GM10248 (cell line): Measurements from ENCODE around the gene IGFBP4.

Experiments used
- CTCF ChIA-PET: fragments of 300-600 bp; sonication (Branson Sonifier 250); formaldehyde crosslinking; extraction: SDS; loops from one replicate; lab custom pipeline; 2021; ENCODE audit warnings: antibody characterized with exemption; lab: Yijun Ruan, JAX
- POLR2A ChIA-PET: fragments of 350-650 bp; sonication (Branson Sonifier 250); formaldehyde crosslinking; extraction: SDS; loops from one replicate; lab custom pipeline; 2020; ENCODE audit warnings: antibody characterized with exemption; lab: Yijun Ruan, JAX
- DNase-seq: peaks from one replicate; pipeline ENCODE4 v3.0.0; 2012; ENCODE audit errors: extremely low spot score
- TF ChIP-seq, protein P1 (sequence below): IDR thresholded peaks from 2 replicates; pipeline ENCODE4 v1.5.1; 2012; ENCODE audit warnings: mild to moderate bottlenecking, low read depth; ENCODE audit errors: extremely low read depth, missing control alignments, control extremely low read depth

Gene IGFBP4

DNA sequence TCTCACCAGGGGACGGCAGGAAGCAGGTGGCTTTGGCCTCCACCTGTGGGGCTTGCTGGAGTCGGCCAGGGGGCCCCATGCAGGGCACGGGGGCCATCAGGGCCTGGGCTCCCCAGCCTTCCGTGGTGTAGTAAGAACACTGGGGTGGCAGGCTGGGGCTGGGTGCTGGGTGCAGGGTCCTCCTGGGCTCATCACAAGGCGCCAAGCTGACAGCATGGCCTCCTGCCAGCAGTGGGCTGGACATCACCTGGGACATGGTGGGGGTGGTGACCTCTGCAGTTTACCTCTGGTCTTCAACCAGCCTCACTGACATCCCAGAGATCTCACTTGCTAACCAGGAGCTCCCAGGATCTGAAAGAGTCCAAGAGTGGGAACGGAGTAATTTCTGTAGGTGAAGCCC, 52.9 kb downstream of the IGFBP4 start:
- POLR2A ChIA-PET = no interaction called here
- TF ChIP-seq, protein P1, sequence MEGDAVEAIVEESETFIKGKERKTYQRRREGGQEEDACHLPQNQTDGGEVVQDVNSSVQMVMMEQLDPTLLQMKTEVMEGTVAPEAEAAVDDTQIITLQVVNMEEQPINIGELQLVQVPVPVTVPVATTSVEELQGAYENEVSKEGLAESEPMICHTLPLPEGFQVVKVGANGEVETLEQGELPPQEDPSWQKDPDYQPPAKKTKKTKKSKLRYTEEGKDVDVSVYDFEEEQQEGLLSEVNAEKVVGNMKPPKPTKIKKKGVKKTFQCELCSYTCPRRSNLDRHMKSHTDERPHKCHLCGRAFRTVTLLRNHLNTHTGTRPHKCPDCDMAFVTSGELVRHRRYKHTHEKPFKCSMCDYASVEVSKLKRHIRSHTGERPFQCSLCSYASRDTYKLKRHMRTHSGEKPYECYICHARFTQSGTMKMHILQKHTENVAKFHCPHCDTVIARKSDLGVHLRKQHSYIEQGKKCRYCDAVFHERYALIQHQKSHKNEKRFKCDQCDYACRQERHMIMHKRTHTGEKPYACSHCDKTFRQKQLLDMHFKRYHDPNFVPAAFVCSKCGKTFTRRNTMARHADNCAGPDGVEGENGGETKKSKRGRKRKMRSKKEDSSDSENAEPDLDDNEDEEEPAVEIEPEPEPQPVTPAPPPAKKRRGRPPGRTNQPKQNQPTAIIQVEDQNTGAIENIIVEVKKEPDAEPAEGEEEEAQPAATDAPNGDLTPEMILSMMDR = no peak
- CTCF ChIA-PET = interaction anchor here (1.4 to 5.8 kb wide), 4 partner anchors 19 to 55 kb away, joined by 3 to 29 read pairs (median 10); no protein-coding TSS in a partner anchor
- no peak for DNase-seq

DNA sequence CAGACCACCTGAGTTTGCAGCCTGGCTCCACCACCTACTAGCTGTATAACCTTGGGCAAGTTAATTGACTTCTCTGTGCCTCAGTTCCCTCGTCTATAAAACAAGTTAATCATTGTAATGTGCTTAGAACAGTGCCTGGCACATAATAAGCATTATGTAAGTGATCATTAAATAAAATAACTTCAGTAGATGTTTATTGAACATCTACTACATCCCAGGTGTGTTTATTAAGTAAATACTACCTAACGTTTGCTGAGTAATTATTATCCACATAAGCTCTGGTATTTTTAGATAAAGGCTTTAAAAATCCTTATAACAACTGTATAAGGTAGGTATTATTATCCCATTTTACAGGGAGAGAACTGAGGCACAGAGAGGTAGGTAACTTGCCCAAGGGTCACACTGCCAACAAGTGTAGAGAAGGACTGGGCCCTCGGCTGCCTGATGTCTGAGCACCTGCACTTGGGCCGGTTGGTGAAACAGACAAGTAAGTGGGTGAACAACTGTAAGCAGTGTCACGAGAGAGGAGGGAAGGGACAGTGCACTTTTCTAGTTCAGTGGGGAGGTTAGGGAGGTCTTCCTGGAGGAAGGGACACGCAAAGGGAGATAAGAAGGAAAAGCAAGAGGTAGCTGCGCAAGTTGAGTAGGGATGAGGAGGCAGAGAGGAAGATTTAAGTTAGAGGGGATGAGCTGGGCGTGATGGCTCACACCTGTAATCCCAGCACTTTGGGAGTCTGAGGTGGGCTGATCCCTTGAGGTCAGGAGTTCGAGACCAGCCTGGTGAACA, 53.6 kb downstream of the IGFBP4 start:
- TF ChIP-seq, protein P1 = no peak
- ChIA-PET CTCF (interaction anchor here (1.3 to 5.8 kb wide), 4 partner anchors 20 to 60 kb away, joined by 3 to 29 read pairs (median 3); no protein-coding TSS in a partner anchor), POLR2A (no interaction called here)
- DNase-seq = no peak

DNA sequence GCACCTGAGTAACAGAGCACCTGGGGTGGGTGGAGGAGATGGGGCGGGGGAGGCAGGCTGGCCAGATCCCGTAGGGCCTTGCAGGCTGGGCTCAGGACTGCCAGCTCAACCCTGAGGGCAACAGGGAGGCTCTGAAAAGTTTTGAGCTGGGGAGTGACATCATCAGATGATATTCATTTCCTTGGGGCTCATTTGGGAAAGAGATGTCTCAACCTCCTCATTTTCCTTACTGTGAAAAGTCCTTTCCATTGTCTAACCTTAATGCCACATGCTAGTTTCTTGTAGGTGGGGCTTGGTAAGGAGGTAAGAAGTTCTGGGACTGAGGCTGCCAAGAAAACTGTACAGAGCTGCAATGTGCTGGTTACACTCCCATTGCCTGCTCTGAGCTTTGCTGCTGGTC, 54.4 kb downstream of the IGFBP4 start:
- TF ChIP-seq, protein P1 = no peak
- no peak for DNase-seq
- ChIA-PET POLR2A (interaction anchor here (0.7 kb wide), 1 partner anchor 1192 kb away, joined by 4 read pairs; no protein-coding TSS in a partner anchor), CTCF (interaction anchor here (0.9 to 5.8 kb wide), 5 partner anchors 10 to 59 kb away, joined by 3 to 29 read pairs (median 3); no protein-coding TSS in a partner anchor)

DNA sequence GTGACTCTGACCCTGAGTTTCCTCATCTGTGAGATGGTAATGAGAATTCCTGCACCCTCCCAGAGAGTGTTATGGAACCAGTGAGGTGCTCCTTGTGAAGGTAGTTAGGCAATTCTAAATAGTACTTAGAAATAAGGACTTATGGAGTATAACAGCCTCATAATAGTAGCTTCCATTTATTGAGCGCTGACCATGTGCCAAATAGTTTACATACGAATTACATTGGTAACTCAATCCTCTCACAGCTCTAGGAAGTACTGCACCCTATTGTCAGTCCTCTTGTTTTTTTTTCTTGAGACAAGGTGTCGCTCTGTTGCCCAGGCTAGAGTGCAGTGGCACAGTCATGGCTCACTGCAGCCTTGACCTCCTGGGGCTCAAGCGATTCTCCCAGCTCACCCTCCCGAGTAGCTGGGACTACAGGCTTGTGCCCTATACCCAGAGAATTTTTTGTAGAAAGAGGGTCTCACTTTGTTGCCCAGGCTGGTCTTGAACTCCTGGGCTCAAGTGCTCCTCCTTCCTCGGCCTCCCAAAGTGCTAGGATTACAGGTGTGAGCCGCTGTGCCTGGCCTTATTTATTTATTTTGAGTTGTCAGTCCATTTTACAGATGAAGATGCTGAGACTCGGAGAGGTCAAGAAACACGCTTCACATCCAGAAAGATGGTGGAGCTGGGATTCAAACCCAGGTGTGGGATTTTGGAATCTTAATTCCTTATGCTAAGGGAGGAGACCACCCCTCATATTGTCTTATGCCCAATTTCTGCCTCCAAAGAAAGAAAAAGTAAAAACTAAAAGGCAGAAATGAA, 55.2 kb downstream of the IGFBP4 start:
- POLR2A ChIA-PET = interaction anchor here (0.7 kb wide), 1 partner anchor 1192 kb away, joined by 4 read pairs; no protein-coding TSS in a partner anchor
- DNase-seq = no peak
- CTCF ChIA-PET = interaction anchor here (0.9 to 5.8 kb wide), 4 partner anchors 9 to 58 kb away, joined by 3 to 29 read pairs (median 3); no protein-coding TSS in a partner anchor
- TF ChIP-seq, protein P1 = no peak

DNA sequence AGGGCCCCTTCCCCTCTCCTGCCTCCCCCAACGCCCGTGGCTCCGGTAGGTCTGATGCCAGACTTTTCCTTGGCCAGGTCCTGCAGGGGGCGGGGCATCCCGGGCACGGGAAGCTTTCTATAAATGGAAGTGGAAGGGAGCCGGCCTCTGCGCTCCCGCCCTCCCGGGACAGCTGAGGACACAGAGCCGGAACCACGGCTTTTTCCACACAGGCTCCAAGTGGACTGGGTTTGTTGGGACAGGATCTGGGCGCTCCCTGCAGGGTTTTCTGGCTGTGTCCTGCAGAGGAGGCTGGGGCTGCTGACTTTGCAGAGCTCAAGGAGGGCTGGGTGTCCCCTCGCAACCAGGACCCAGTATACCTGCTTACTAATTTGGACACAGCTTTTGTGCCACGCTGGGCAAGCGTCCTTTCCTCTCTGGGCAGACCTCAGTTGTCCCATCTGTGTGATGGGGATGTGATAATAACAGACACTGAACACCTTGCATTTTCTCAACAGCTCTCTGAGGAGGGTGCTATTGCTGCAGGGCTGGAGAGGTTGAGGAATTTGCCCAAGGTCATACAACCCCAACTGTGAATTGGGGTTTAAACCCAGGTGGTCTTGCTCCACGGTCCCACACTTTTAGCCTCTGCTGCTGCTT, 56.4 kb downstream of the IGFBP4 start:
- CTCF ChIA-PET = no interaction called here
- POLR2A ChIA-PET = interaction anchor here (0.6 kb wide), 1 partner anchor 1111 kb away, joined by 3 read pairs; no protein-coding TSS in a partner anchor
- no peak for DNase-seq
- TF ChIP-seq, protein P1 = no peak
